Activated gamma-delta T cell treated with Interleukin-2 at 50 U/mL for 16 hours (primary cell): Measurements from ENCODE around the gene METAP1.
"Not testable (repeated sequence)": the region's sequence is repeated elsewhere in the genome, so short reads cannot be mapped to it uniquely, and the experiment has no call there.

Source experiments
- DNase-seq: peaks from one replicate; pipeline ENCODE4 v3.0.0-alpha.2; 2020

The METAP1 gene

DNA sequence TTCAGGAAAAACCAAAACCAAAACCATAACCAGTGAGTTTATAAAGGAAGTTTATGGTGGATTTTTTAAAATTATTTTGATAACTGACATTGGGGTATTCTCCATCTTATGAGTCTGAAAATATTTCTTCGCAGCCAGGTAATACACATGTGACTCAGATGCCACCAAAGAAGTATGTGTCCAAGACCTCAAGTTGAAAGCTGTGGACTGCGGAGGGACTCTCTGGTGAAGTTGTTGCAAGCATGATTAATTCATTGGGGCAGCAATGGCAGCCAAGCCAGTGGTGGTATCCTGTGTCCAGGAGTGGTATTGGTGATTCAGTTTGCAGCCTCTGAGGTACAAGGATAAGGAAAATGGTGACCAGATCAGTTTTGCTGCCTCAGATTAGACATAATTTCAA is 107.1 kb downstream of the METAP1 start:
- no peak for DNase-seq

DNA sequence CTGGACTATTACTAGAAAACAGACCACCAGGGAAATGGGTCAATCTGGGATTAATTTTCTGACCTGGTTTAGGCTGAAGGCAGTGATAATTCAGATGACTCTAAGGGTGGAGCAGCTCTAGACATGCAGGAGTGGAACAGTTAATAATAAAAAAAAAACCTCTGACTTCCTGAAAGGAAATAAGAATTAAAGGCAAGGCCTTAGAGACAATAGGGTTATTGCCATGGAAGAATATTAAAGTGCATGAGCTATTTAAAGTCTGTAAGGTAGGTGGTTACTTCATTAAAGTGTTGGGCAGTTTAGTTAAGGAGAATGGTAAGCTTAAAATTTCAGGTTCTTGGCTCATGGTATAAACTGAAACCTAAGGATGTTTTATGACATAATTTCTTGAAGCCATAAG is 107.6 kb downstream of the METAP1 start:
- DNase-seq: no peak

DNA sequence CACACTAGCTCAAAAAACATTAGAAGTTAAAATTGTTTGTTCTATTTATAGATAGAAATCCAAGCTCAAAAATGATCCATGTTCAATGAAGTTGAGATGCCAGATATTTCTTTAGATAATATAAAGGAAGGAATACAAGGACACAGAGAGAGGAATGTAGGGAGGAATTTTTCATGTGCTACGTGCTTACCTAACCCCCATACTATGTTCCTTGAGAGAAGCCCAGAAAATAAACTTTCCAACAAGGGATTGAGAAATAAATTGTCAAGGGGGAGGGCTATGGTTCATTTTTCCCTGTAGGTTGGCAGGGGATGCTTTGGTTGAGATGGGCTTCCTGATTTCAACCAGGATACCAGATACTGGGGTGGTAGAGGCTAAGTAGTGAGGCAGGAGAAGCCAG is 108.6 kb downstream of the METAP1 start:
- no peak for DNase-seq

DNA sequence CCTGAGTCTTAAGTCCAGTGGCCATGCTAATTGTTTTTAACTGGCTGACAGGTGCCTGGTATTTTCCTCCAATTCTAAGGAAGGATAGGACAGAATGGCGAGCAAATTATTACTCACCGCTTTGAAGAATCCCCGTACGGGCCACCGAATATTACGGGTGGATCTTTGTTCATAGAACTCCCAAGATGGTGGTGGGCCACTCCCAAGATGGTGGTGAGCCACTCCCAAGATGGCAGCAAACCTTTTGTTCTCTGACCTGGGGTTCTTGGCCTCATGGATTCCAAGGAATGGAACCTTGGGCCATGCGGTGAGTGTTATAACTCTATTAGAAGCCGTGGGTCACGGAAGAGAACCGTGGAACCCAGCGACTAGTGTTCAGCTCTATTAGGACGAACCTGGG is 113.8 kb downstream of the METAP1 start:
- not testable (repeated sequence) for DNase-seq
